Left ventricle myocardium superior (tissue), 1 donor: Measurements from ENCODE around the gene SLC5A11. TPM values are rescaled to one million over a fixed set of nuclear protein-coding genes. Genes with fewer than 3 reads are reported as not detected.
"Not testable (repeated sequence)": the region's sequence is repeated elsewhere in the genome, so short reads cannot be mapped to it uniquely, and the experiment has no call there.

Experiments
- ATAC-seq: fragments of 200-7000 bp; cut with Tn5 transposase; one replicate; pipeline ENCODE4 v1.9.1; 2020; ENCODE audit warnings: mild to moderate bottlenecking, moderate library complexity
- DNase-seq: peaks from one replicate; pipeline ENCODE4 v3.0.0-alpha.2; 2020
- intact Hi-C: fragments of 100-400 bp; cut with micrococcal nuclease; formaldehyde crosslinking; loops from one replicate; pipeline ENCODE4 v1.11.0; 2022
- long read RNA-seq: library from polyadenylated mRNA; unstranded; transcript quantifications from one replicate; pipeline ENCODE4 v2.0.0, GENCODE V29; 2021
- total RNA-seq: library from RNA; stranded (reverse); fragmentation: NEBNext Ultra II Directional; extraction: Animal tissue kit (Norgen Biotek cat#: 25700); gene quantifications from one replicate; pipeline ENCODE4 v1.2.1, GENCODE V29; 2021
- donor health status: DM: no; HTN: yes; CAD: no; lungs with severe emphysema.

SLC5A11 gene, protein sequence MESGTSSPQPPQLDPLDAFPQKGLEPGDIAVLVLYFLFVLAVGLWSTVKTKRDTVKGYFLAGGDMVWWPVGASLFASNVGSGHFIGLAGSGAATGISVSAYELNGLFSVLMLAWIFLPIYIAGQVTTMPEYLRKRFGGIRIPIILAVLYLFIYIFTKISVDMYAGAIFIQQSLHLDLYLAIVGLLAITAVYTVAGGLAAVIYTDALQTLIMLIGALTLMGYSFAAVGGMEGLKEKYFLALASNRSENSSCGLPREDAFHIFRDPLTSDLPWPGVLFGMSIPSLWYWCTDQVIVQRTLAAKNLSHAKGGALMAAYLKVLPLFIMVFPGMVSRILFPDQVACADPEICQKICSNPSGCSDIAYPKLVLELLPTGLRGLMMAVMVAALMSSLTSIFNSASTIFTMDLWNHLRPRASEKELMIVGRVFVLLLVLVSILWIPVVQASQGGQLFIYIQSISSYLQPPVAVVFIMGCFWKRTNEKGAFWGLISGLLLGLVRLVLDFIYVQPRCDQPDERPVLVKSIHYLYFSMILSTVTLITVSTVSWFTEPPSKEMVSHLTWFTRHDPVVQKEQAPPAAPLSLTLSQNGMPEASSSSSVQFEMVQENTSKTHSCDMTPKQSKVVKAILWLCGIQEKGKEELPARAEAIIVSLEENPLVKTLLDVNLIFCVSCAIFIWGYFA
- not detected for total RNA-seq
- long read RNA-seq, result 0 reads

DNA sequence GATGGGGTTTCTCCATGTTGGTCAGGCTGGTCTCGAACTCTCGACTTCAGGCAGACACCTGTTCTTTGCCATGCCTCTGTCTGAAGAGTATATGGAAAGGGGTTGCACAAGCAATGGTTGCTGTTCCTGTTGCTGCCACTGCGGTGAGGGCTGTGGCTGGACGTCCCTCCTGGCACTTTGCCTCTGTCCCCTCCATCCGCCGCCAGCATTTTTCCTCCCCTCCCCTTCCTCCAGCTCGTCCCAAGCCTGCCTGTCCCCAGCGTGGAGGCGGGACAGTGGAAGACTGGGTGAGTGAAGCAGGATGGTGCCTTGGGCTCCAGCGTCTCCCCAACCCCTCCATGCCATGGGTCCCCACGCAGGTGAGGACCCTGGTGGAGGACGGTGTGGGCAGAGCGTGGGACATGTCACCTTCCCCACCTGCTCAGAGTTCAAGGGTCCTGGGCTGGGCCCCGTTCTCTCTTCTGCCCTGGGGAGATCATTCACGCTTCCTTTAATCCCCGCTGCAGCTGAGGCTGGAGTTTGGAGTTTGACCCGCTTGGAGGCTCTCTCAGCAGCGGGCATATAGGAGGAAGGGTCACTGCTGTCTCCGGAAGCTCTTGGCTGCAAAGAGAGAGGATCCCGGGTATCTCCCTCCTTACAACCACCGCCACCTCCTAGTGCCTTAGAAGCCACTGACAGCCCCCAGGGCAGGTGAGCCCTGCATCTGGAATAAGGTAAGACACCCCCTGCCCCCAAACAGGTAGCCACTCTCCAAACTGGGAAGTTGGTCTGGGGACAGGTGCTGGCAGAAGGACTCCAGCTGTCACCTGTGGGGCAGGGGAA is at the start of gene SLC5A11:
Gene SLC5A11 (plus strand): TSS at position 238 of the 822 bp plus-strand sequence. CDS start 12,681 bp downstream, outside the sequence.
- DNase-seq, result no peak

DNA sequence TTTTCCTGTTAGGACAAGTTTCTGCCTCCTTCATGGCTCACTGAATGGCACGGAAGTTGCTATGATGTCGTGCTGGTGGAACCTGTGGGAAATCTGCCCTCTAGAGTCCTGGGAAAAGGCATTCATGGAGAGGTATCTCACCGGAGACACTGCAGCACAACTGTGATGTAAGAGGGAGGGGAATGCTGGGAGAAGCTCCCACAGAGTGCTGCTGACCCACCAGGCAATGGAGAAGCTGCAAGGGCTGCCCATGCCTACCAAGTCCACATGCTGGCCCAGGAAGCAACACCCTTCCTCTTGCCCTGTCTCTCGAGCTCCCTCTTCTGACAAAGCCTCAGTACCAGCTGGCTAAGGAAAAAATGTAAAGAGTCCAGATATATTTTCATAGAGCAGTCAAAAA is 45.2 kb upstream of the SLC5A11 start:
- ATAC-seq (peak; percentile 49), DNase-seq (no peak)
- intact Hi-C loops, result loop anchor here (10.0 kb wide), 1 partner anchor 144 kb away; no protein-coding TSS in a partner anchor

More for the DNA sequence above, at the start of gene SLC5A11:
- ATAC-seq, result no peak
- intact Hi-C loops, result no loop called here

DNA sequence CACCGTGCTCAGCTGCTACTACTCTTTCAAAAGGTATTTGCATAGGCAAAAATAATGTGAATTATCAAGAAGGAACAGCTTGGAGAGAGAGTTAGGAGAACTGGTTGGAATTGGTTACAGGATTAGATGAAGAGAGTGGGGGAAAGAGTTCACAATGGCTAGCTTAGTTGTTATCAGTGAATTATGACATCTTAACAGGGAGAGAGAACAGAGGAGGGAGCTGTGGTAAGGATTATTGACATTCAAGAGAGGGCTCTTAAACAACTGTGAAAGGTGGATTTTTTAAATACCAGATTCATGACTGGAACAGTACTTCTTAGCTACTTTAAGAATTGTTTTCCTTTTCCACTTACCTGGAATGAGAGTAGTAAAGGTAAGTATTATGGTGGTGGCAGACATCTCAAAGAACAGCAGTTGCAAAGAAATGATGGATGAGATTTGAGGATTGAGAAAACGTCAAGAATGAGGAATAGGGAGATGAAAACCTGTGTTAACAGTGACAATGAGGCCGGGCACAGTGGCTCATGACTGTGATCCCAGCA is 43.9 kb upstream of the SLC5A11 start:
- DNase-seq (no peak), ATAC-seq (no peak)
- intact Hi-C loops, result loop anchor here (10.0 kb wide), 1 partner anchor 143 kb away; no protein-coding TSS in a partner anchor

DNA sequence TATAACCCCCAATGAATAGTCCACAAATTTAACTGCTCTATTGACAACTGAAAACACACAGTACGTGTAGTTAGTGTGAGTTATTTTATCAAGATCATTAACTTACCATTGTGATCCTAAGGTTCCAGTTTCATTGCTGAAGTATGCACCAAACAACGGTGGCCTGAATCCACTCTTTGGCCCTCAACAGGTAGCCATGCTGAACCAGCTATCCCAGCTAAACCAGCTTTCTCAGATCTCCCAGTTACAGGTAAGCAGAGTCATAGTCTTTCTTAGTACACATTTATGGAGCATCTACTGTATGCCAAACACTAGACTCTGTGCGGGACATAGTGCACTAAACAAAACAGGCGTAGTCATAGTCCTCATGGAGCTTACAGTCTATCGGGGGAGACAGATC is 40.3 kb upstream of the SLC5A11 start:
- ATAC-seq (no peak), DNase-seq (no peak)
- intact Hi-C loops, result loop anchor here (5.0 to 10.0 kb wide), 2 partner anchors 139 to 238 kb away; no protein-coding TSS in a partner anchor

DNA sequence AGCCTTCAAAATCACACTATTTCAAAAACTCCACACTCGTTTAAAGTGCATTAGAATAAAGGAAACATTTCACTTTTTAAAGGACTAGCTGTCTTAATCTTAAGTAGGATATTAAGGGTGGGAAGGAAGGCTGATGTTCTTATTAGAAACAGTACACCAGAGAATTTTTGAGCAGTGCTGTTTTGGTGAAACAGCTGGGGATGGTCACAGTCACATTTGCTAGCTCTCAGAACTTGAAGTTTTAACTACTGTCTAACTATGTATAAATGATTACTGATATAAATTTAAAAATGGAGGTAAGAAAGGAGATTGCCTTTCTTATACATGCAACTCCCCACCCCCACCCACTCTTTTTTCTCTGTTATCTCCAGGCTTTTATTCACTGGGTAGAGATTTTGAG is 38.5 kb upstream of the SLC5A11 start:
- DNase-seq, result no peak
- ATAC-seq, result no peak
- intact Hi-C loops, result loop anchor here (5.0 to 10.0 kb wide), 2 partner anchors 138 to 240 kb away; no protein-coding TSS in a partner anchor

DNA sequence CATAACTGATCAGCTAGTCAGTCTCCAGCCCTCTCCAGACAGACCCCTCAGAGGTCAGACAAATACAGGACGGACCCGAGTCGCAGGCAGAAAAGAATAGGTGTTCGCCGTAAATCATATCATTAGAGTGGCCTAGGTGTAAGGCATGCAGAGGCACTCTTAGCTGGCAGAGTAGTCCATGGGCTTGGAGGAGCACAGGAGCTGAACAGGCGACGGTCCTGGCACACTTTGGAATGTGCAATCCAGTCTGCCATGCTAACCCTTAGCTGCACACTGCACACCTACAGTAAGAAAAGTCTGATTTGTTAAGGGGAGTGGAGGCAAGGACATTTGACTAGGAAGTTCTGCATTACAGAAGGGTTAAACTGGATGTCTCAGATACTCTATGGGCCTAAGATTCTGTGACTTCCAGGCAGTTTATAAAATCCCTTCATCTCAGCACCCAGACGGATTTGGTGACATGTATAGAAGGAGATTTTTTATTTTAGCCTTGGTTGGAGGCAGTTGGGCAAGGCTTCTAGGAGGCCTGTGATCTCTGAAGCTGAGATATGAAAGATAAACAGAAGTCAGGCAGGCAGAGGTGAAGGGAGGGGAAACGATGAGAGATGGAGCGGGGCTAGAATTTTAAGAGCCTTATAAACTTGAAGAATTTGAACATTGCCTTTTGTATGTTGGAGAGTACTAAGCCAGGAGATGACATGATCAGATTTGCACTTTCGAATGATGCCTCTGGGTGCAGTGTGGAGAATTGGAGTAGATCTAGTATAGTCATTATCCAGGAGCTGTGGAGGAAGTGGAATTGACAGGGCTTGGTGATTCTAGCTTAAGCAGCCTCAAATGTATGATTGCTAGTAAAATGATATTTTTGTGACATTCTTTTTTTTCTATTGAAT is 34.6 kb upstream of the SLC5A11 start:
- ATAC-seq, result peak; percentile 50
- no peak for DNase-seq
- intact Hi-C loops, result no loop called here

DNA sequence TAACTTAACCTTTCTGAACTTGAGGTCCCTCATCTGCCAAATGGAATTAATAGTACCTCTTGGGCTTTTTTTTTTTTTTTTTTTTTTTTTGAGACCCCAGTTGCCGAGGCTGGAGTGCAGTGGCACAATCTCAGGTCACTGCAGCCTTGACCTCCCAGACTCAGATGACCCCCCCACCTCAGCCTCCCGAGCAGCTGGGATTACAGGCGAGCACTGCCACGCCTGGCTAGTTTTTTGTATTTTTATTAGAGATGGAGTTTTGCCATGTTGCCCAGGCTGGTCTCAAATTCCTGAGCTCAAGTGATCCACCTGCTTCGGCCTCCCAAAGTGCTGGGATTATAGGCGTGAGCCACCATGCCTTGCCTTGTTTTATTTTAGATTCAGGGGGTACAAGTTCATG is 33.0 kb upstream of the SLC5A11 start:
- intact Hi-C loops, ATAC-seq, DNase-seq: not testable (repeated sequence)

DNA sequence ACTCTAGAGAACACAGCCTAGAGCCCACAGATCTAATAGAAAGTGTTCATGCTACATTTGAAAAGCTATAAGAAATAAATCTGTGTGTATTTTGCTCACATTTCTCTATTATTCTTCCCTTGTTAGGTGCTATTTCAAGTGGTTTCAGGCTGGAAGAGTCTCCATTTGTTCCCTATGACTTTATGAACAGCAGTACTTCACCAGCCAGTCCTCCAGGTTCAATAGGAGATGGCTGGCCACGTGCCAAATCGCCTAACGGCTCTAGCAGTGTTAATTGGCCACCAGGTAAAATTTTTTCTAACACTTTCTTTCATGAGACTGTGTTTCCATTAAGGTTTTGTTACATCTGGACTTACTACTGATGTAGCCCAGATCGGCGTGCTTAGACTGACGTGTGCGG is 30.7 kb upstream of the SLC5A11 start:
- intact Hi-C loops, result no loop called here

DNA sequence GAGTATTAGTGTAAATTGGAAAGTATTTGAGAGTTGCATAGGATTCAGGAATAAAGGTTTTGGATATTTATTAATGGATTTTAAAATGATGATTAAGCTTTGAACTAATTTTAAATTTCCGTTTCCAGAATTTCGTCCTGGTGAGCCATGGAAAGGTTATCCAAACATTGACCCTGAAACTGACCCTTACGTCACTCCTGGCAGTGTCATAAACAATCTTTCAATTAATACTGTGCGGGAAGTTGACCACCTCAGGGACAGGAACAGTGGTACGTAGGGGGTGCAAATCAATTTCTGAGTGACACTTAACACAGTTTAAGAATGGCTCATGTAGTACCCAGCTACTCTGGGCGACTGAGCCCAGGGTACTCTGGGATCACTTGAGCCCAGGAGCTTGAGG is 29.1 kb upstream of the SLC5A11 start:
- intact Hi-C loops, result no loop called here
- no peak for ATAC-seq
- no peak for DNase-seq

More for the DNA sequence above, 30.7 kb upstream of the SLC5A11 start:
- DNase-seq (no peak), ATAC-seq (no peak)

DNA sequence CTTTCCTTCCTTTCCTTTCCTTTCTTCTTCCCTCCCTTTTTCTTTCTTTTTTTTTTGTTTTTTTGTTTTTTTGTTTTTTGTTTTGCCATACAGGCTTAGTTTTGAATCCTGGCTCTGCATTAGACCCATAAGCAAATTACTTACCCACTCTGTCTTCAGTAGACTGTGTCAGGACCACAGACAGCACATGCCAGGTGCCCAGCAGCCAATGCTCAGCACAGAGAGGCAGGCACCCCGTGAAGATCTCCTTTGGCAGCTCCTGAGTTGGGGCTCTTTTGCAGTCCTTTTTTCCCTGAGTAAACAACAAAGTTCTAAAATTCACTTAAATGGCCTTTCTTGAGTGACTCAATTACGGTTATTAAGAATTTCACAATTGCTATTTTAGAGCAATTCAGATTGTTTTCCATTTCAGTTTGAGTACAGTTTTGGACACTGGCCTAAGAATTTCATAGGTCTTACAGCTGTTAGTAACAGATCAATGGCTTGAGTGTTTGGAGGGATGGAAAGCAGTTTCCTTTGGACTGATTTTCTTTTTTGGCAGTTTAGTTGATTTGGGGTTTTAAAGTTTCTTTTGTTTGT is 26.2 kb upstream of the SLC5A11 start:
- no peak for ATAC-seq
- intact Hi-C loops, result no loop called here
- DNase-seq, result no peak

DNA sequence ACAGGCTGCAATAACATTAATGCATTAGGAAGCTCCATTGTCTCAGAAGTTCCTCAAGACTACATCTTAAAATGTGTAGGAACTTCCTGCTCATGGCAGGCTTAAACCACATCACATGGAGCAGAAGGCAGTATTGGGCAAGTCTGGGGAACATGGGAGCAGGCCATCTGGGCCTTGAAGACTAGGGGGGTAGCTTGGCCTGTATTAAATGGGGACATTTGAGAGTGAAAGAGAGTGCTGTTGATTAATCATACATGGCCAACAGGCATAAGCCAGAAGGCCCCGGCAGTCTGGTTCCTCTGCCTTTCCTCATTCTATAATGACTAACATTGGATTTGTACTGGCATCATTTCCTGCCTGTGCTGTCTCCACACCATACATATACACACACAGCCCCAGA is 25.2 kb upstream of the SLC5A11 start:
- DNase-seq (no peak), ATAC-seq (no peak)
- intact Hi-C loops, result no loop called here

DNA sequence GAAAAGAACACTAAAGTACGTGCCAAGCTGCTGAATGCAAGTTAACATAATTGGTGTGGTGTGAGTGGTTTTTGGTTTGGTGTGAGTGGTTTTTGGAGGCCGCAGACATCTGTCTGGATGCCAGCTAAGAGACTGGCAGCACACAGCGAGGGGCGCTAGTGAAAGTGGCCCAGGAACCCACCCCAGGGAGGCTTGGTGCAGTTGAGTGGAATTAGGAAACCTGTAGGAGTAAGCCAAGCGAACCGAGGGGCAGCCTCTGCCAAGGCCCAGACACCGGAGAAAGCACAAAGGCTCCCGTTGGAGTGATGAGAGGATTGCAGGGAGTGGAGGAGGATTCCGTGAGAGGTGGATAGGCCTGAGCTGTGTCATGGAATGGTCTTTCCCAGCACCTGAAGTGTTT is 24.6 kb upstream of the SLC5A11 start:
- ATAC-seq (no peak), DNase-seq (no peak)
- intact Hi-C loops, result no loop called here

DNA sequence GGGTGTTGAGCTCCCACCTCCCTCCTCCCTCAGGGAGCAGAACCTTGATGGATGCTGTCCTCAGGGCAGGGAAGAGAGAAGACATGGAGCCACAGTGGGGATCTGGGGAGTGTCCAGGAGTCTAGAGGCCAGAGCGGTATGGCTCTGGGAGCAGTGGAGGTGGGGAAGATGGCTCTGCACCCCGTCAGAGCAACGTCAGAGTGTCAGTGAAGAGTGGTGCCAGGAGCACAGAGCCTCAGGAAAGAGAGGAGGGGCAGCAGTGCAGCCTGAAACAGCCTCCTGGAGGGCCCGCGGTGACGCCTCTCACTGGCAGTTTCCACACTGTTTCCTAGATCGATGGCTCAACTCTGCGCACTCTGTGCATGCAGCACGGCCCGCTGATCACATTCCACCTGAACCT is 23.2 kb upstream of the SLC5A11 start:
- intact Hi-C loops, result no loop called here
- ATAC-seq (peak; percentile 32), DNase-seq (no peak)

DNA sequence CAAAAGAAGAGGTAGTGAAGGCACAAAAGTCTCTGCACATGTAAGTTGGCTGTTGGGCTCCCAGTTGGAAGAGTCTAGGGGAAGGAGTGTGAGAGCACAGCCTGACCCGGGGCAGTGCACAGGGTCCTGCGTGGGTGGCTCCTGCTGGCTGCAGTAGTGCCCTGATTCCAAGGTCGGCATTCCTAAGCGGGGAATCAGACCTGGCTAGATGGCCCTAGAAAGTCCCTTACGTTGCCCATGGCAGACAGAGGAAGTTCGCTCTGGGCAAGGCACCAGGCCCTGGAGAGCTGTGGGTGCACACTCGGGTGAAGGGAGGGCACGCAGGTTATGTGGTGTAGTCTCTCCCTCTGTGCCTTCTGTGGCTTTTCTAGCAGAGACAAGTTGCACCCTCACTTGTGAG is 22.8 kb upstream of the SLC5A11 start:
- intact Hi-C loops, result no loop called here
- no peak for DNase-seq
- peak; percentile 53 for ATAC-seq

DNA sequence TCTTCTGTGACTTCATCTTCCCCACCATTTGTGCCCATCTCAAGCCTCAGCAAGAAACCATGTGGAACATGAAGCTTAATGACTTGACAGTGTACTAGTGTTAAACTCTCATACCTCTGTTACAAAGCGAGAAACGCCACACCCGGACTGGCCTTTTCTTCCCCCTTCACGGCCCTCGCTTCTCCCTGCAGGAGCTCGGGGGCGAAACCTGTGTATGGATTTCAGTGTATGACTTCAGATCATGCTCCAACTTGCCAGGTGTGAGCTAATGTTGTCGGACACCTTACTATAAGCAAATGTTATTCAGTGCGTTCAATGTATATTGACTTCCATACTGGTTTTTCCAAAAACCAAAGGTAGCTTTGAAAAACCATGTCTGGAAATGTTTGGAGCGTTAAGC is 20.1 kb upstream of the SLC5A11 start:
- DNase-seq, result no peak
- no peak for ATAC-seq
- intact Hi-C loops, result no loop called here

DNA sequence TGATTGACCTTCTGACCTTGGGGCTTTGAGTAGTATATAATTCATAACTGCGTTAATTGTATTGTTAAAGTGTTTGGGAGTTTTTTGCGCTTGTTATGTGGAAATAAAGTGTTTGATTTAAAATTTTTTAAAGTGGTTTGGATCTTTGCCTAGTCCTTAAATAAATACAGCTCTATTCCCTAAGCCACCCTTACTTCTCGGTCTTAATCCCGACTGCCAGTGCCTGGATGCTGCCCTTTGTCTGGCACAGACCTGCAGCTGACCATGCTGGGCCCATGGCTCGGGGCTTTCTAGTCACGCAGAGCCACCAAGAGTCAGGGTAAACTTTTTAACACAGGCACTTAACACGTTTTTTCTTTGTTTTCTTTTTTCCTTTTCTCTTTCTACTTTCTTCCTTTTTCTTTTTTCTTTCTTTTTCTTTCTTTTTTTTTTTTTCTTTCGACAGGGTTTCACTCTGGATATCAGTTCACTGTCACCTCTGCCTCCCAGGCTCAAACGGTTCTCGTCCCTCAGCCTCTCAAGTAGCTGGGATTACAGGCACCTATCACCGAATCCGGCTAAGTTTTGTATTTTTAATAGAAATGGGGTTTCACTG is 19.6 kb upstream of the SLC5A11 start:
- no peak for DNase-seq
- intact Hi-C loops, result no loop called here
- no peak for ATAC-seq

DNA sequence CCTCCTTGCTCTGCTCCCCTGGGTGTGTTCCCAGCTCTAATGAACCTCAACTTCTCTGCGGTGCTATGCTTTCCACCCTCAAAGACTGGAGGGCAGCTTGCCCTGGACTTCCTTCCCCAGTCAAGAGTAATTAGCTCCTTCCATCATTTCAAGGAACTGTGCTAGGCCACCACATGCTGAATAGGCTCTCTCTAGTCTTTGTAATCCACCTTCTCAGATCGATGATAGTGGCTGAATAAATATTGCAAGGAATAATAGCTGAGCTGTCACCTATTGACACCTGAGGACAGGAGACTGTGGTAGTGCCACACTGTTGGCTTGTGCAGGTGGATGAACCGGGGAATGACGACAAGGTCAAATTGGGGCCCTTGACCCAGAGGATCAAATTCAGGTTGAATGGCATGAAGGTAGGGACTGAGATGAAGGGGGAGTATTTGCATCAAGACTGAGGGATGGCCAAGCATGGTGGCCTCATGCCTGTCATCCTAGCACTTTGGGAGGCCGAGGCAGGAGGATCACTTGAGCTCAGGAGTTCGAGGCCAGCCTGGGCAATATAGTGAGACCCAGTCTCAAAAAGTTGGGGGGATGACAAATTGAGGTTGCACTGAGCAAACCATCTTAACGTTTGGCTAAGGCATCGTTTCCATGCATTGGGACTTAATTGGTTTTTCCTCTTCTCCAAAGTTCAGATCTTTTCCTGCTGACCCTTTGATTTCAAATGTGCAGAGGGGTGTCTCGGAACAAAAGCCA is 18.8 kb upstream of the SLC5A11 start:
- DNase-seq, result no peak
- no peak for ATAC-seq
- intact Hi-C loops, result no loop called here
